Osteoblast (primary cell): Measurements from ENCODE around the gene NR4A2. TPM values are rescaled to one million over a fixed set of nuclear protein-coding genes. Genes with fewer than 3 reads are reported as not detected.

Experiments
- DNase-seq: peaks from one replicate; pipeline ENCODE4 v3.0.0; 2011; ENCODE audit warnings: low spot score, mixed read lengths; ENCODE audit not compliant: insufficient read length; ENCODE audit errors: missing footprints
- H2AFZ ChIP-seq: 2 replicates; pipeline ENCODE4 v1.6.0; 2011; ENCODE audit warnings: mild to moderate bottlenecking, low read length
- H3K27ac ChIP-seq: 2 replicates; pipeline ENCODE4 v1.5.1; 2011; ENCODE audit warnings: mild to moderate bottlenecking, low read depth, low read length, moderate library complexity
- H3K27me3 ChIP-seq: 2 replicates; pipeline ENCODE4 v1.6.0; 2012; ENCODE audit warnings: mild to moderate bottlenecking, control low read depth, inconsistent platforms, low read length, moderate library complexity; ENCODE audit not compliant: insufficient read depth
- H3K36me3 ChIP-seq: 2 replicates; pipeline ENCODE4 v1.5.1; 2011; ENCODE audit warnings: mild to moderate bottlenecking, low read length, control low read depth, moderate library complexity; ENCODE audit not compliant: insufficient read depth
- H3K4me1 ChIP-seq: 2 replicates; pipeline ENCODE4 v1.5.1; 2011; ENCODE audit warnings: mild to moderate bottlenecking, low read length, control low read depth, moderate library complexity; ENCODE audit not compliant: insufficient read depth
- H3K4me2 ChIP-seq: 2 replicates; pipeline ENCODE4 v1.6.0; 2011; ENCODE audit warnings: mild to moderate bottlenecking, low read length; ENCODE audit not compliant: insufficient read depth
- H3K4me3 ChIP-seq: fragments of 200-600 bp; sonication (generic); 3 replicates; pipeline ENCODE4 v1.5.1; 2012; ENCODE audit warnings: mild to moderate bottlenecking, low read length, inconsistent platforms; ENCODE audit not compliant: insufficient read depth
- H3K79me2 ChIP-seq: 2 replicates; pipeline ENCODE4 v1.6.0; 2012; ENCODE audit warnings: mild to moderate bottlenecking, low read length, control low read depth, inconsistent platforms; ENCODE audit not compliant: insufficient read depth
- H3K9me3 ChIP-seq: 2 replicates; pipeline ENCODE4 v1.5.1; 2011; ENCODE audit warnings: low read depth, low read length, control low read depth
- H4K20me1 ChIP-seq: 2 replicates; pipeline ENCODE4 v1.6.0; 2012; ENCODE audit warnings: mild to moderate bottlenecking, low read length, control low read depth; ENCODE audit not compliant: insufficient read depth
- total RNA-seq: library from RNA; depleted of rRNA; stranded (reverse); fragments of >200 nt; gene quantifications from 2 replicates; pipeline ENCODE4 v1.2.3, GENCODE V29; 2012
- TF ChIP-seq, protein P1 (sequence below): IDR thresholded peaks from 2 replicates; pipeline ENCODE4 v1.5.1; 2011; ENCODE audit warnings: mild to moderate bottlenecking, low read depth, low read length, moderate library complexity; ENCODE audit errors: extremely low read depth

NR4A2 gene
- total RNA-seq, 1 donor, result 0.72 TPM

DNA sequence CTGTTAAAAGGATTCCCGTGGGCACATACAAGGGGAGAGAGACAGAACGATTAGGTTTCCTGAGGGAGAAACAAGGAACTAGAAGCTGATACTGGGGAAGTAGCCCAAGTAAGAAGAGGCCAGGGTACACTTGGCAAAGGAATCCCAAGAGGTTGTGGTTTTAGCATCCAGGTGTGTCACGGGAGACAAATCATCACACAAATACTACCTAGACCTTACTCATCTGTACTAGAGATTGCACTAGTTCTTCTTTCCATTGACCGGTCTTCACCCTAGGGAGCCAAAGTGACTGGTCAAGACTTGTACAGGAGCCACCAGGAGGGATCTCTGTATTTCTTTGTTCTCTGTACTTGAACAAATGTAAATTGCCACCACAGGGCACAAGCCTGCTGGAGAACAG is 14.2 kb upstream of the NR4A2 start:
- H3K9me3 ChIP-seq, result no peaks in the 10 kb centered on the region
- no peaks in the 10 kb centered on the region for H3K36me3 ChIP-seq
- no peak overlapping the region for H3K4me3 ChIP-seq
- TF ChIP-seq, protein P1, sequence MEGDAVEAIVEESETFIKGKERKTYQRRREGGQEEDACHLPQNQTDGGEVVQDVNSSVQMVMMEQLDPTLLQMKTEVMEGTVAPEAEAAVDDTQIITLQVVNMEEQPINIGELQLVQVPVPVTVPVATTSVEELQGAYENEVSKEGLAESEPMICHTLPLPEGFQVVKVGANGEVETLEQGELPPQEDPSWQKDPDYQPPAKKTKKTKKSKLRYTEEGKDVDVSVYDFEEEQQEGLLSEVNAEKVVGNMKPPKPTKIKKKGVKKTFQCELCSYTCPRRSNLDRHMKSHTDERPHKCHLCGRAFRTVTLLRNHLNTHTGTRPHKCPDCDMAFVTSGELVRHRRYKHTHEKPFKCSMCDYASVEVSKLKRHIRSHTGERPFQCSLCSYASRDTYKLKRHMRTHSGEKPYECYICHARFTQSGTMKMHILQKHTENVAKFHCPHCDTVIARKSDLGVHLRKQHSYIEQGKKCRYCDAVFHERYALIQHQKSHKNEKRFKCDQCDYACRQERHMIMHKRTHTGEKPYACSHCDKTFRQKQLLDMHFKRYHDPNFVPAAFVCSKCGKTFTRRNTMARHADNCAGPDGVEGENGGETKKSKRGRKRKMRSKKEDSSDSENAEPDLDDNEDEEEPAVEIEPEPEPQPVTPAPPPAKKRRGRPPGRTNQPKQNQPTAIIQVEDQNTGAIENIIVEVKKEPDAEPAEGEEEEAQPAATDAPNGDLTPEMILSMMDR, result no peak
- H3K27ac ChIP-seq, result no peak overlapping the region
- DNase-seq, result no peak
- H3K27me3 ChIP-seq, result no peaks in the 10 kb centered on the region
- H3K4me1 ChIP-seq, result peaks cover 7% of the 10 kb centered on the region
- H3K79me2 ChIP-seq, result no peaks in the 10 kb centered on the region
- no peaks in the 10 kb centered on the region for H4K20me1 ChIP-seq
- H3K4me2 ChIP-seq, result no peak overlapping the region
- no peak overlapping the region for H2AFZ ChIP-seq

GRCh38 chr2:156345582-156345981 is 13.1 kb upstream of the NR4A2 start:
- no peak overlapping the region for H2AFZ ChIP-seq

DNA sequence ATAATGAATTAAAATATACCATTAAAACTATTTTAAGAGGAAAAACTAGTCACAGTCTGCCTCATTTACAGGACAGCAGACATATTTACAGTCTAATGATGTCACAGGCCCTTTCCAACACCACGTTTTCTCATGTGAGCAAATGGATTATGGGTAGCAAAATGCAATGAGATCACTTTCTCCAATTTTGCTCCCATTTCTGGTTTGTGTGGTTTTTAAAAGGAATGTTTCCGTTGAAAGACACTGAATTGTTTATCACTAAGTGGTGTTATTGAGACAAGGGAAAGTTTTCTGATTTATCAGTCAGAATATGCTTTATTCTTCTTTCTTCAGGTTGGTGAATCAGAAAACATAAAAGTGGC is 11.4 kb upstream of the NR4A2 start:
- peaks cover 16% of the 10 kb centered on the region for H3K79me2 ChIP-seq
- no peaks in the 10 kb centered on the region for H3K9me3 ChIP-seq
- H3K36me3 ChIP-seq, result no peaks in the 10 kb centered on the region
- H3K27me3 ChIP-seq, result no peaks in the 10 kb centered on the region
- peak overlapping the region; percentile 25 for H2AFZ ChIP-seq
- H4K20me1 ChIP-seq, result no peaks in the 10 kb centered on the region
- H3K4me3 ChIP-seq, result no peak overlapping the region
- DNase-seq, result no peak
- peak overlapping the region; percentile 96 for H3K27ac ChIP-seq
- TF ChIP-seq, protein P1, result no peak
- no peak overlapping the region for H3K4me2 ChIP-seq
- H3K4me1 ChIP-seq, result peaks cover 20% of the 10 kb centered on the region

More at GRCh38 chr2:156345582-156345981, 13.1 kb upstream of the NR4A2 start:
- Histone ChIP-seq H3K27me3 (no peaks in the 10 kb centered on the region), H3K9me3 (no peaks in the 10 kb centered on the region), H3K36me3 (no peaks in the 10 kb centered on the region), H3K4me2 (no peak overlapping the region), H3K4me1 (peaks cover 14% of the 10 kb centered on the region), H3K4me3 (no peak overlapping the region), H3K27ac (no peak overlapping the region), H3K79me2 (peaks cover 6% of the 10 kb centered on the region), H4K20me1 (no peaks in the 10 kb centered on the region)
- TF ChIP-seq, protein P1, result no peak
- no peak for DNase-seq

GRCh38 chr2:156343096-156343939 is 10.8 kb upstream of the NR4A2 start:
- H3K4me3 ChIP-seq, result peak overlapping the region; percentile 84
- TF ChIP-seq, protein P1, result no peak
- H3K9me3 ChIP-seq, result no peaks in the 10 kb centered on the region
- H3K79me2 ChIP-seq, result peaks cover 21% of the 10 kb centered on the region
- H3K4me2 ChIP-seq, result peak overlapping the region; percentile 95
- no peaks in the 10 kb centered on the region for H3K36me3 ChIP-seq
- H3K4me1 ChIP-seq, result peaks cover 20% of the 10 kb centered on the region
- H3K27me3 ChIP-seq, result no peaks in the 10 kb centered on the region
- no peak for DNase-seq
- peak overlapping the region; percentile 84 for H2AFZ ChIP-seq
- H4K20me1 ChIP-seq, result no peaks in the 10 kb centered on the region
- peak overlapping the region; percentile 96 for H3K27ac ChIP-seq
